Endometrial microvascular endothelial cells (primary cell): ENCODE measurements around the gene TOR4A. TPM values are rescaled to one million over a fixed set of nuclear protein-coding genes. Genes with fewer than 3 reads are reported as not detected.

Source experiments
- in situ Hi-C: cut with HindIII; loops from 2 replicates; pipeline ENCODE4 v1.10.0; 2017; ENCODE audit warnings: low sequenced_read_pairs, low pct_unique_long_range_greater_than_20kb; ENCODE audit errors: inconsistent ontology term
- total RNA-seq: library from RNA; depleted of rRNA; stranded (reverse); fragments of >200 nt; gene quantifications from one replicate; pipeline ENCODE4 v1.2.3, GENCODE V29; 2015; ENCODE audit errors: inconsistent ontology term

Gene TOR4A
- total RNA-seq, result 53.1 TPM

- in situ Hi-C loops, result no loop called here
Measured at GRCh38 chr9:137277329-137278041, at the start of gene TOR4A. Gene TOR4A, plus strand, starts transcription at chr9:137277726. Its CDS starts 964 bp downstream, at chr9:137278690.

- in situ Hi-C loops, result no loop called here
Measured at GRCh38 chr9:137227853-137228505, 49.5 kb upstream of the TOR4A start.

GRCh38 chr9:137228506-137228967 is 49.0 kb upstream of the TOR4A start:
- in situ Hi-C loops, result no loop called here

GRCh38 chr9:137228968-137229896 is 48.3 kb upstream of the TOR4A start:
- in situ Hi-C loops, result no loop called here

GRCh38 chr9:137229903-137230704 is 47.4 kb upstream of the TOR4A start:
- in situ Hi-C loops, result no loop called here

- in situ Hi-C loops, result no loop called here
Measured at GRCh38 chr9:137230705-137231371, 46.7 kb upstream of the TOR4A start, which contains the start of gene SLC34A3. Gene SLC34A3, plus strand, starts transcription at chr9:137230901. Its CDS starts 802 bp downstream, at chr9:137231703.

- in situ Hi-C loops, result no loop called here
Measured at GRCh38 chr9:137231372-137232039, 46.0 kb upstream of the TOR4A start.

- in situ Hi-C loops, result no loop called here
Measured at GRCh38 chr9:137232101-137232500, 45.4 kb upstream of the TOR4A start.

- in situ Hi-C loops, result no loop called here
Measured at GRCh38 chr9:137232510-137232909, 45.0 kb upstream of the TOR4A start.

GRCh38 chr9:137233143-137233980 is 44.2 kb upstream of the TOR4A start:
- in situ Hi-C loops, result no loop called here

- in situ Hi-C loops, result no loop called here
Measured at GRCh38 chr9:137234055-137234697, 43.4 kb upstream of the TOR4A start.

- in situ Hi-C loops, result no loop called here
Measured at GRCh38 chr9:137234758-137235423, 42.6 kb upstream of the TOR4A start.

- in situ Hi-C loops, result no loop called here
Measured at GRCh38 chr9:137235424-137236237, 41.9 kb upstream of the TOR4A start.

- in situ Hi-C loops, result no loop called here
Measured at GRCh38 chr9:137236238-137236935, 41.1 kb upstream of the TOR4A start.
